Type B pancreatic cell (in vitro differentiated cells): ENCODE results near the gene LRMDA. TPM values are rescaled to one million over a fixed set of nuclear protein-coding genes. Genes with fewer than 3 reads are reported as not detected.

Source experiments
- DNase-seq: peaks from one replicate; pipeline ENCODE4 v3.0.0; 2021; ENCODE audit warnings: mixed read lengths; ENCODE audit not compliant: unreplicated experiment; ENCODE audit errors: extremely low spot score
- H3K27ac Mint-ChIP-seq: 2 replicates; pipeline ENCODE4 v1.8.0; 2021; ENCODE audit warnings: mild to moderate bottlenecking, mixed read lengths
- H3K27me3 Mint-ChIP-seq: 2 replicates; pipeline ENCODE4 v1.8.0; 2021; ENCODE audit warnings: mixed read lengths
- H3K36me3 Mint-ChIP-seq: 2 replicates; pipeline ENCODE4 v1.8.0; 2021; ENCODE audit warnings: mixed read lengths
- H3K4me1 Mint-ChIP-seq: one replicate; pipeline ENCODE4 v1.8.0; 2021; ENCODE audit warnings: mixed read lengths; ENCODE audit not compliant: unreplicated experiment
- H3K4me3 Mint-ChIP-seq: 2 replicates; pipeline ENCODE4 v1.8.0; 2021; ENCODE audit warnings: mild to moderate bottlenecking, mixed read lengths
- H3K9me3 Mint-ChIP-seq: 2 replicates; pipeline ENCODE4 v1.8.0; 2021; ENCODE audit warnings: mixed read lengths
- CTCF ChIP-seq: fragments of 200-600 bp; sonication (generic); conservative IDR thresholded peaks from 2 replicates; pipeline ENCODE4 v1.5.0; 2021; ENCODE audit warnings: antibody characterized with exemption, mild to moderate bottlenecking
- total RNA-seq: library from RNA; stranded (reverse); gene quantifications from 2 replicates; pipeline ENCODE4 v1.2.1, GENCODE V29; 2021; ENCODE audit warnings: low replicate concordance

Gene LRMDA
- total RNA-seq, 1 donor from 2014 or later: 2.0 TPM

- H3K36me3 Mint-ChIP-seq: no peaks in the 10 kb centered on the region
- peaks cover 60% of the 10 kb centered on the region for H3K4me1 Mint-ChIP-seq
- DNase-seq: no peak
- no peak overlapping the region for H3K4me3 Mint-ChIP-seq
- TF ChIP-seq CTCF: no peak
- peaks cover 4% of the 10 kb centered on the region for H3K9me3 Mint-ChIP-seq
- no peak overlapping the region for H3K27ac Mint-ChIP-seq
- H3K27me3 Mint-ChIP-seq: peaks cover 75% of the 10 kb centered on the region
Observed at GRCh38 chr10:75647675-75648074, 216.3 kb downstream of the LRMDA start.

GRCh38 chr10:75648351-75648750 is 216.9 kb downstream of the LRMDA start:
- no peak for TF ChIP-seq CTCF
- Mint-ChIP-seq H3K4me3 (no peak overlapping the region), H3K27me3 (peaks cover 75% of the 10 kb centered on the region), H3K9me3 (peaks cover 4% of the 10 kb centered on the region), H3K27ac (no peak overlapping the region), H3K4me1 (peaks cover 61% of the 10 kb centered on the region), H3K36me3 (no peaks in the 10 kb centered on the region)
- no peak for DNase-seq

GRCh38 chr10:75648854-75649253 is 217.4 kb downstream of the LRMDA start:
- TF ChIP-seq CTCF: no peak
- H3K27me3 Mint-ChIP-seq: peaks cover 75% of the 10 kb centered on the region
- peaks cover 61% of the 10 kb centered on the region for H3K4me1 Mint-ChIP-seq
- peaks cover 4% of the 10 kb centered on the region for H3K9me3 Mint-ChIP-seq
- DNase-seq: no peak
- no peaks in the 10 kb centered on the region for H3K36me3 Mint-ChIP-seq
- H3K4me3 Mint-ChIP-seq: no peak overlapping the region
- no peak overlapping the region for H3K27ac Mint-ChIP-seq

- H3K27ac Mint-ChIP-seq: no peak overlapping the region
Observed at GRCh38 chr10:75649466-75649865, 218.0 kb downstream of the LRMDA start.

GRCh38 chr10:75650648-75651047 is 219.2 kb downstream of the LRMDA start:
- Mint-ChIP-seq H3K9me3 (peaks cover 4% of the 10 kb centered on the region), H3K27ac (no peak overlapping the region), H3K27me3 (peaks cover 74% of the 10 kb centered on the region), H3K4me3 (no peak overlapping the region), H3K36me3 (no peaks in the 10 kb centered on the region), H3K4me1 (peaks cover 51% of the 10 kb centered on the region)
- no peak for TF ChIP-seq CTCF
- no peak for DNase-seq

More at GRCh38 chr10:75649466-75649865, 218.0 kb downstream of the LRMDA start:
- Mint-ChIP-seq H3K9me3 (peaks cover 4% of the 10 kb centered on the region), H3K27me3 (peaks cover 73% of the 10 kb centered on the region), H3K36me3 (no peaks in the 10 kb centered on the region), H3K4me1 (peaks cover 57% of the 10 kb centered on the region), H3K4me3 (no peak overlapping the region)
- DNase-seq: no peak
- no peak for TF ChIP-seq CTCF

- Mint-ChIP-seq H3K4me3 (no peak overlapping the region), H3K9me3 (peaks cover 8% of the 10 kb centered on the region), H3K27ac (no peak overlapping the region), H3K4me1 (peaks cover 43% of the 10 kb centered on the region), H3K36me3 (no peaks in the 10 kb centered on the region), H3K27me3 (peaks cover 72% of the 10 kb centered on the region)
- TF ChIP-seq CTCF: peak; percentile 49
- DNase-seq: no peak
Observed at GRCh38 chr10:75651417-75651816, 220.0 kb downstream of the LRMDA start.
